Naive thymus-derived CD4-positive, alpha-beta T cell (primary cell): ENCODE data around the gene SLAMF7. TPM values are rescaled to one million over a fixed set of nuclear protein-coding genes. Genes with fewer than 3 reads are reported as not detected.
A peak's percentile ranks its signal among the peaks of the same experiment; 100 is the strongest.

Source experiments
- ATAC-seq: fragments of 150-1000 bp; cut with Tn5 transposase; 2 replicates; pipeline ENCODE4 v1.10.0; 2021; ENCODE audit warnings: mild to moderate bottlenecking, moderate library complexity
- CTCF ChIA-PET: fragments of 350-600 bp; sonication (Branson Sonifier 250); formaldehyde crosslinking; loops from one replicate; lab custom pipeline; 2021; ENCODE audit warnings: antibody characterized with exemption; lab: Charles Lee
- POLR2A ChIA-PET: fragments of 350-600 bp; sonication (Branson Sonifier 250); formaldehyde crosslinking; loops from one replicate; lab custom pipeline; 2021; ENCODE audit warnings: antibody characterized with exemption, inconsistent platforms; lab: Charles Lee
- DNase-seq, 9 donors: peaks; one replicate each; pipeline versions ENCODE4 v3.0.0 to v3.0.0-alpha.2; 2020 to 2022; ENCODE audit warnings: mixed read lengths in 1 of 9
- H3K27ac ChIP-seq: one replicate; pipeline ENCODE4 v1.7.0; 2013; ENCODE audit warnings: mild to moderate bottlenecking, low read depth, low read length, moderate library complexity
- H3K27me3 ChIP-seq, 2 donors: one replicate each; pipeline ENCODE4 v1.7.0; 2013; ENCODE audit warnings: low read length in 2 of 2, mild to moderate bottlenecking in 2 of 2, moderate library complexity in 2 of 2; ENCODE audit not compliant: control insufficient read depth in 2 of 2, insufficient read depth in 2 of 2
- H3K36me3 ChIP-seq, 3 experiments: 1 replicate in 2 of 3; 2 replicates in 1 of 3; pipeline ENCODE4 v1.7.0; 2013; ENCODE audit warnings: low read length in 3 of 3, mild to moderate bottlenecking in 3 of 3, moderate library complexity in 1 of 3; ENCODE audit not compliant: insufficient read depth in 3 of 3, control insufficient read depth in 2 of 3
- H3K4me1 ChIP-seq, 2 donors: one replicate each; pipeline ENCODE4 v1.7.0; 2013; ENCODE audit warnings: low read length in 2 of 2, mild to moderate bottlenecking in 2 of 2, moderate library complexity in 1 of 2; ENCODE audit not compliant: control insufficient read depth in 2 of 2, insufficient read depth in 2 of 2
- H3K4me3 ChIP-seq: 2 replicates; pipeline ENCODE4 v1.7.0; 2013; ENCODE audit warnings: mild to moderate bottlenecking, low read length
- H3K9me3 ChIP-seq, 3 experiments: 1 replicate in 2 of 3; 2 replicates in 1 of 3; pipeline ENCODE4 v1.7.0; 2013; ENCODE audit warnings: low read length in 3 of 3; ENCODE audit not compliant: control insufficient read depth in 2 of 3
- H3K27ac Mint-ChIP-seq, 9 donors: one replicate each; pipeline ENCODE4 v1.8.0; 2020 to 2022; ENCODE audit warnings: mixed read lengths in 9 of 9, mild to moderate bottlenecking in 8 of 9, moderate library complexity in 5 of 9, inconsistent platforms in 2 of 9
- H3K27me3 Mint-ChIP-seq, 5 donors: one replicate each; pipeline ENCODE4 v1.8.0; 2021 to 2022; ENCODE audit warnings: mixed read lengths in 5 of 5, mild to moderate bottlenecking in 1 of 5
- H3K36me3 Mint-ChIP-seq, 5 donors: one replicate each; pipeline ENCODE4 v1.8.0; 2020 to 2022; ENCODE audit warnings: mixed read lengths in 5 of 5, mild to moderate bottlenecking in 3 of 5, inconsistent platforms in 1 of 5
- H3K4me1 Mint-ChIP-seq, 7 donors: one replicate each; pipeline ENCODE4 v1.8.0; 2020 to 2022; ENCODE audit warnings: mixed read lengths in 7 of 7, mild to moderate bottlenecking in 3 of 7, inconsistent platforms in 1 of 7
- H3K4me3 Mint-ChIP-seq, 10 donors: one replicate each; pipeline ENCODE4 v1.8.0; 2020 to 2022; ENCODE audit warnings: mild to moderate bottlenecking in 10 of 10, mixed read lengths in 10 of 10, moderate library complexity in 6 of 10, inconsistent platforms in 2 of 10
- H3K9me3 Mint-ChIP-seq, 11 donors: one replicate each; pipeline ENCODE4 v1.8.0; 2020 to 2022; ENCODE audit warnings: mixed read lengths in 11 of 11, mild to moderate bottlenecking in 4 of 11, inconsistent platforms in 1 of 11, moderate library complexity in 1 of 11
- intact Hi-C, 2 donors: fragments of 100-400 bp; cut with micrococcal nuclease; formaldehyde crosslinking; loops; one replicate each; pipeline ENCODE4 v1.15.1; 2023
- polyA plus RNA-seq, 2 donors: library from polyadenylated mRNA; unstranded; fragments of 300-500 nt; fragmentation: Illumina TruSeq; gene quantifications; one replicate each; pipeline ENCODE4 v1.2.3, GENCODE V29; 2021
- total RNA-seq, 6 experiments: library from RNA in 5 of 6; stranded (reverse) in 5 of 6; gene quantifications; 1 replicate in 5 of 6; 2 replicates in 1 of 6; pipeline ENCODE4 v1.2.3 and lab custom pipeline; 2021 to 2026

SLAMF7 gene
- total and polyA plus RNA-seq, 7 experiments from 2014 or later: 0.21 to 39.3 (median 2.4) TPM

- H3K36me3 ChIP-seq: peaks cover 0 to 21% (median 0%) of the 10 kb centered on the region in 3 experiments
- DNase-seq (no peak), ATAC-seq (no peak)
- Mint-ChIP-seq H3K36me3 (peaks cover 0 to 18% (median 0%) of the 10 kb centered on the region in 5 donors), H3K4me1 (peaks cover 30 to 78% (median 39%) of the 10 kb centered on the region in 7 donors), H3K27ac (peak overlapping the region in 1 of 9 donors; percentile 35), H3K9me3 (no peaks in the 10 kb centered on the region), H3K27me3 (no peaks in the 10 kb centered on the region), H3K4me3 (no peak overlapping the region)
- intact Hi-C loops: no loop called here
- ChIA-PET POLR2A (no interaction called here), CTCF (interaction anchor here (0.6 to 3.8 kb wide), 4 partner anchors 10 to 824 kb away, joined by 3 to 14 read pairs (median 5); partner anchors contain the start of gene SLAMF7)
- H3K4me1 ChIP-seq: peaks cover 20 to 83% of the 10 kb centered on the region in 2 donors
- H3K9me3 ChIP-seq: no peaks in the 10 kb centered on the region
- no peak overlapping the region for H3K4me3 ChIP-seq
- no peak overlapping the region for H3K27ac ChIP-seq
- H3K27me3 ChIP-seq: no peaks in the 10 kb centered on the region
Observed at GRCh38 chr1:160748181-160748877, 9.3 kb downstream of the SLAMF7 start.

DNA sequence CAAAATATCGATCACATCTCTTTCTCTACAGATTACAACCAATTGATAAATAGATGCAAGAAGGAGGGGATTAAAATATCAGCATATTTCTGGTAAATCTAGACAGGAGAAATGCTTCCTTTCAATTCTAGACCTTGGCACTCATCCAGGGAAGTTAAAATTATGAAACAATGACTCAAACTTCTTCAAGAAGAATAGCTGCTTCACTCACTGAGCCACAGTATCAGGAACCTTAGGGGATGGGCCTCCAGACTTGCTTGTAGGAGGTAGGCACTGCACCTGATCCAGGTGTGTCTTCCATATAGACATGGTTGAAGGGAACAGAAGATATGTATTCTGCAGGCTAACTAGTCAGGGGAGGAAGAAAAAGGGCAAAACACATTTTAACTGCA, 9.8 kb downstream of the SLAMF7 start:
- Mint-ChIP-seq H3K4me1 (peaks cover 25 to 74% (median 36%) of the 10 kb centered on the region in 7 donors), H3K4me3 (no peak overlapping the region), H3K27me3 (no peaks in the 10 kb centered on the region), H3K36me3 (peaks cover 0 to 18% (median 0%) of the 10 kb centered on the region in 5 donors), H3K9me3 (no peaks in the 10 kb centered on the region), H3K27ac (no peak overlapping the region)
- H3K27me3 ChIP-seq: no peaks in the 10 kb centered on the region
- ChIA-PET CTCF (interaction anchor here (0.6 to 3.8 kb wide), 4 partner anchors 10 to 824 kb away, joined by 3 to 14 read pairs (median 6); partner anchors contain the start of gene SLAMF7), POLR2A (no interaction called here)
- DNase-seq: no peak
- intact Hi-C loops: no loop called here
- ATAC-seq: no peak
- H3K36me3 ChIP-seq: peaks cover 0 to 21% (median 0%) of the 10 kb centered on the region in 3 experiments
- no peaks in the 10 kb centered on the region for H3K9me3 ChIP-seq
- H3K4me1 ChIP-seq: peaks cover 14 to 82% of the 10 kb centered on the region in 2 donors
- no peak overlapping the region for H3K4me3 ChIP-seq
- no peak overlapping the region for H3K27ac ChIP-seq

DNA sequence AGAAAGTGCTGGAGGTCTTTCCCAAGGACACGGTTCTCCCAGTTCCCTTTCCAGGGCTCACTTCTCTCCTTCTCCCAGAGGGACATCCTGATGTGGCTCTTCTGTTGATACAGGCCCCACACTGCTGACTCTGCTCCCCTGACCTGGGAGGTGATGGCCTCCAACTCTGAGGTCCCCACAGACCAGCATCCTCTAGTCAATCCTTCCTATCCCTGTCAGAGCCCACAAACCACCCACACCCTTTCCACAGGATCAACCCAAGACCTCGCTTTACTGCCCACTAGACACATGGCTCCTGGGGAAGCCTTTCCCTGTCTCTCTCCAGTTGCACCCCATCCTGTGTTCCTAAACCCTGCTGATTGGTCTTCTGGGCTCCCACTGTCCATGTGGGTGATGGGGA, 11.6 kb downstream of the SLAMF7 start:
- DNase-seq (no peak), ATAC-seq (no peak)
- Histone ChIP-seq H3K27me3 (no peaks in the 10 kb centered on the region), H3K9me3 (no peaks in the 10 kb centered on the region), H3K27ac (no peak overlapping the region), H3K36me3 (peaks cover 0 to 21% (median 0%) of the 10 kb centered on the region in 3 experiments), H3K4me3 (no peak overlapping the region), H3K4me1 (peaks cover 0 to 82% of the 10 kb centered on the region in 2 donors)
- intact Hi-C loops: loop anchor here in 1 of 2 donors (2.0 kb wide), 1 partner anchor 16 kb away; no protein-coding TSS in a partner anchor
- H3K4me1 Mint-ChIP-seq: peaks cover 10 to 57% (median 20%) of the 10 kb centered on the region in 7 donors
- peak overlapping the region in 2 of 9 donors; percentile 15 to 60 for H3K27ac Mint-ChIP-seq
- H3K9me3 Mint-ChIP-seq: peaks cover 0 to 2% (median 0%) of the 10 kb centered on the region in 11 donors
- peaks cover 0 to 11% (median 0%) of the 10 kb centered on the region in 5 donors for H3K36me3 Mint-ChIP-seq
- no peak overlapping the region for H3K4me3 Mint-ChIP-seq
- H3K27me3 Mint-ChIP-seq: no peaks in the 10 kb centered on the region
- ChIA-PET CTCF (no interaction called here), POLR2A (no interaction called here)

DNA sequence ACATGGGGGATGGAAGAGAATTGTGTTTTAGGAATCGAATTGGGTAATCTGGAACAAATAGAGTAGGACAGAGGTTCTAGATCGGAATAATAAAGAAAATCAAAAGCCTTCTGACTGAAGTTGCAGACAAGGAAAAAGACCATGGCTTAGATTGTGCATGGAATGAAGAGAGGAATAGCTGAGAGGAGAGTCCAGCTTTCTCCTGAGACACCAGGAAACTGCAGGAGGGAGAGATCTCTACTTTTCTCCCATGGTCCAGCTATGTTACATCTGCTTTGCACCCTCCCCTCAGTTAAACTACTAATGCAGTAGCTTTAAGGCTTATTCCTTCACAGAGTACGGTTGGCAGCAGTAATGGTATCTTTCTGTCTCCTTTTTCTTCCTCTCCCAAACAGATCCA, 13.4 kb downstream of the SLAMF7 start:
- no peak overlapping the region for H3K27ac Mint-ChIP-seq
- ChIA-PET CTCF (interaction anchor here (1.8 kb wide), 1 partner anchor 16 kb away, joined by 5 read pairs; no protein-coding TSS in a partner anchor), POLR2A (interaction anchor here (0.6 kb wide), 1 partner anchor 40 kb away, joined by 4 read pairs; no protein-coding TSS in a partner anchor)
- DNase-seq (no peak), ATAC-seq (no peak)
- H3K4me3 Mint-ChIP-seq: no peak overlapping the region
- no peaks in the 10 kb centered on the region for H3K27me3 Mint-ChIP-seq
- peaks cover 0 to 21% (median 0%) of the 10 kb centered on the region in 5 donors for H3K36me3 Mint-ChIP-seq
- H3K27me3 ChIP-seq: no peaks in the 10 kb centered on the region
- no peak overlapping the region for H3K27ac ChIP-seq
- peaks cover 0 to 10% (median 0%) of the 10 kb centered on the region in 11 donors for H3K9me3 Mint-ChIP-seq
- peaks cover 0 to 79% of the 10 kb centered on the region in 2 donors for H3K4me1 ChIP-seq
- H3K9me3 ChIP-seq: no peaks in the 10 kb centered on the region
- no peak overlapping the region for H3K4me3 ChIP-seq
- H3K4me1 Mint-ChIP-seq: peaks cover 10 to 62% (median 21%) of the 10 kb centered on the region in 7 donors
- peaks cover 0 to 21% (median 0%) of the 10 kb centered on the region in 3 experiments for H3K36me3 ChIP-seq
- intact Hi-C loops: no loop called here

- peaks cover 0 to 10% (median 0%) of the 10 kb centered on the region in 11 donors for H3K9me3 Mint-ChIP-seq
- no peak overlapping the region for H3K4me3 Mint-ChIP-seq
- no peaks in the 10 kb centered on the region for H3K27me3 Mint-ChIP-seq
- H3K4me1 ChIP-seq: peaks cover 0 to 79% of the 10 kb centered on the region in 2 donors
- H3K27me3 ChIP-seq: no peaks in the 10 kb centered on the region
- ATAC-seq (no peak), DNase-seq (no peak)
- intact Hi-C loops: no loop called here
- CTCF ChIA-PET: interaction anchor here (1.8 kb wide), 1 partner anchor 15 kb away, joined by 5 read pairs; no protein-coding TSS in a partner anchor
- peaks cover 0 to 22% (median 0%) of the 10 kb centered on the region in 5 donors for H3K36me3 Mint-ChIP-seq
- H3K27ac Mint-ChIP-seq: no peak overlapping the region
- H3K36me3 ChIP-seq: peaks cover 0 to 21% (median 0%) of the 10 kb centered on the region in 3 experiments
- H3K4me1 Mint-ChIP-seq: peaks cover 10 to 62% (median 18%) of the 10 kb centered on the region in 7 donors
- H3K4me3 ChIP-seq: no peak overlapping the region
- H3K27ac ChIP-seq: no peak overlapping the region
- H3K9me3 ChIP-seq: no peaks in the 10 kb centered on the region
- POLR2A ChIA-PET: interaction anchor here (0.5 kb wide), 1 partner anchor 37 kb away, joined by 3 read pairs; no protein-coding TSS in a partner anchor
Observed at GRCh38 chr1:160752924-160753323, 13.9 kb downstream of the SLAMF7 start.

GRCh38 chr1:160753594-160753993, 14.5 kb downstream of the SLAMF7 start:
- ATAC-seq: no peak
- Mint-ChIP-seq H3K9me3 (peaks cover 0 to 10% (median 0%) of the 10 kb centered on the region in 11 donors), H3K27me3 (no peaks in the 10 kb centered on the region), H3K4me3 (no peak overlapping the region), H3K36me3 (peaks cover 0 to 22% (median 0%) of the 10 kb centered on the region in 5 donors), H3K27ac (no peak overlapping the region), H3K4me1 (peaks cover 9 to 56% (median 12%) of the 10 kb centered on the region in 7 donors)
- ChIA-PET CTCF (interaction anchor here (1.1 to 1.8 kb wide), 2 partner anchors 11 to 14 kb away, joined by 3 to 5 read pairs; no protein-coding TSS in a partner anchor), POLR2A (interaction anchor here (0.5 kb wide), 1 partner anchor 38 kb away, joined by 3 read pairs; no protein-coding TSS in a partner anchor)
- no peak for DNase-seq
- Histone ChIP-seq H3K27me3 (no peaks in the 10 kb centered on the region), H3K4me3 (no peak overlapping the region), H3K27ac (no peak overlapping the region), H3K4me1 (peaks cover 0 to 77% of the 10 kb centered on the region in 2 donors), H3K36me3 (peaks cover 0 to 21% (median 0%) of the 10 kb centered on the region in 3 experiments), H3K9me3 (no peaks in the 10 kb centered on the region)
- intact Hi-C loops: no loop called here
